Activated T-cell treated with anti-CD3 and anti-CD28 coated beads for 48 hours (primary cell): ENCODE measurements around the gene TIFAB.

Source experiments
- DNase-seq: peaks from one replicate; pipeline ENCODE4 v3.0.0-alpha.2; 2020; ENCODE audit warnings: low read depth

TIFAB gene

DNA sequence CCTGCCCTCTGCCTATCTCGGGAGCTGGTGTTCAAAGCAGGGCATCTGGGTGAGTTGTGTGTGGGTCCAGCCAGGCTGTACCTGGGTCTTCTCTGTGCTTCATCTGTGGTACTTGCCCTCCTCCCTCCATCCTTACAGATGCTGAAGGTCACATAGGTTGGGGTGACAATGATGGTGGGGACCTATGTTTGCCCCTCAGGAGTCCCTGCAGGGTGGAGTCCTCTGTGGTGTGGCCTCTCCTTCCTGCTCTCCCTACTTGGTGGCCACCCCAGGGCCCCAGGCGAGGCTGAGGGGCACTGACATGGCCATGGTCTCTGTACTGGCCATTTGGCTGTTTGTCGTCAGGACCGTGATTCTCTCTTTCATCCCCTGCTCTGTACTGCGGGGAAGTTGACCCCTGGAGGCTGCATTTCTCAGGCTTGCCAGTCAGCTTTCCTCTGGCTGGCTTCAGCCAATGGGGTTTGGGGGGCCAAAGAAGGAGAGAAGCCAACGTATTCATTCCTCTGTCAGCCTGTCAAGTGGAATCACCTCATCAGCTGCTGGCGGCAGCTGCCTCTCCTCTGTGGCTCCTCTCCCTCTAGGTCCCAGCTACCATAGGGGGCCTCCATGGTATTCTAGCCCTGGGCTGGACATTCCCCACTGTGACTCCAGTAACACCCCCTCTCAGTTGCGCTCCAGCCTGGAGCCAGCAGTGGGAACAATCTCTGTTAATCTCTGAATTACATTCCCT is 9.6 kb downstream of the TIFAB start:
- no peak for DNase-seq

DNA sequence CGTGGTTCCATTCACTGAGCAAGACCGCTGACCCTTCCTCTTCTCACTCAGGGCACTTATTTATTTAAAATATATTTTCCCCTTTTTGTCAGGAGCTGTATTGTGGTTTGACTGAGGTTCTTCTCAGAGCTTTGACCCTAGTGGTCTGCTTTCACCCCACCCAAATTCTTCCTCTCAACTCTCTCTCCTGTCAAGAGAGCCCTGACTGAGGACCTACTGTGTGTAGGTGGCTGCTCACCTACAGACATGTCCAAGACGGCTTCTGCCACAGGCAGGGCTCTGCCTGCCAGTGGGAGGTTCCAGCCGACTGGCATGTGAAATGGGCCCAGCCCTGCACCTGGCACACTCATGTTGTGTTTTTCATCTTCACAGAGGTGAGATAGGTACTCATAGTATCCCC is 10.2 kb downstream of the TIFAB start:
- DNase-seq, result no peak

- DNase-seq, result no peak
Observed at GRCh38 chr5:135441350-135441831, 10.8 kb downstream of the TIFAB start.

- DNase-seq, result no peak
Observed at GRCh38 chr5:135440916-135441315, 11.2 kb downstream of the TIFAB start.

DNA sequence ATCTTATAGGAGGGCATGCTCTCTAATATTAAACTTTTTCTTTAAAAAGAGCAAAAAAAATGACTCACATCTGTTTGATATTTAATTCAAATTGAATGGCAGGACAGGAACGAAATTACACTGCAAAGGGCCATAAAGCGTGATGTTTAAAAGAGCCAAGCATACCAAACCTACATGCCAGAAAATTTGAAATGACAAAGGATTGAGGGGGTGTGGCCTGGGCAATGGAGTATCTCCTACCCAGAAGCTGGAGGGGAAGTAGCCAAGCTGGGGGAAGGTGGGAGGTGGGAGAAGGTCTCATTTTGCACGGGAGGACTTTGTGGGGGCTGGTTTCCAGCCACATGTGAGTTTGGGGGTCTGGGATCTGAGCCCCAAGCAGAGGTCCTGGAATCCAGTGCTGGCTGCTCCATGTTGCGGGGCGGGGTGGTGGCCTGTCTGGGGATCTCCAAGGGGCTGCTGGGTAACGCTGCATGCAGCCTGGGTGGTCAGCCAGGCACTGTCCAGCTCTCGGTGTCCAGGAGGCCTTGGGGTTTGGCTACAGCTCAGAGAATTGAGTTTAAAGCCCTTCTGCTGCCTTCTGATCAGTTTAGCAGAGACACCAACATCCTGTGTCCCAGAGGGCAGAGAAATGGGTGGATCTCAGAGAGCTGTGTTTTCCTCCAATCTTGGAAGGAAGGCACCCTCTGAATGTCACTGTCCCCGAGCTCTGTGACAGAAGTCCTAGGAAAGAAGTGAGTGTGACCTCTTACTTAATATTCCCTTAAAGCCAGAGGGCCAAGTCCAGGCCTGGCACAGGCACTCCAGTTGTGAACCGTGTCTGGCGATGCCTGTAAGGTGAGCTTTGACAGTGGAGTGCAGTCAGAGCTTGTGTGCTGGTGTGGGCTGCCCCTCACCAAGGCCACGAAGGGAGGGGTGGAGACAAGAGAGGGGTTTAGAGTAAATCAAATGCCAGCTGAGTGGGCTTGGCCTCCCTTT is 12.6 kb downstream of the TIFAB start:
- no peak for DNase-seq

GRCh38 chr5:135438636-135439221 is 13.4 kb downstream of the TIFAB start:
- no peak for DNase-seq

DNA sequence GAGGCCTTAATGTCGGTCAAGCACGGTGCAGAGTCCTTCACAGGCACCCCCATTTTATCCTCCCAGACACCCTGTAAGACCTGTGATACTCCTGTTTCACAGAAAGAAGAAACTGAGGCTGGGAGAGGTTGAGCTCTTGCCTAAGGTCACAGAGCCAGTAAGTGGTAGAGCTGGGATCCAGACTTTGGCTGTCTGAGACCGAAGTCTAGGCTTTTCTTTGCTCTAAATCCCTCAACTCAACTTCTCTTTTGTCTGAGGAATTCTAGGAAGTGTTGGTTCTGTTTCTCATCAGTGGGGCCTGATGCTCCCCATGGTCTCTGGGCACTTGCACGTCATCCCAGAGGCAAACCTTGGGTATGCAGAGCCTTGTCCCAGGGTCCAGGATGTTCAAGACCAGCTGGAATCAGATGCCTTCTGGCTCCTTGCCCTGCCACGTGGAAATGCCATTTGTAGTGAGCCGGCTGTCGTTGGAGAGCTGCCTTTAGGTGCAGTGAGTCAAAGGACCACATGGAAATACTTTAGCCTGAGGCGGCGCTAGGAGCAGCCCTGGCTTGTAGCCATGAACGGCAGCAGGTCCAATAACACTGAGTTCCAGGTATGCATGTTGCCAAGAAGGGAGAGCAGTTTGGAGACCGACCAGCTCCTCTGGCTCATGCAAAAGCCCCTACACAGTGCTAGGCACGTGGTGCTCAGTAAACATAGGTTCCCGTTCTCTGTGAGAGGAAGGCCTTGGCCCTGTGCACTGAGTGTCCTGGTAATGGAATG is 14.2 kb downstream of the TIFAB start:
- no peak for DNase-seq

GRCh38 chr5:135437422-135437795 is 14.7 kb downstream of the TIFAB start:
- no peak for DNase-seq

DNA sequence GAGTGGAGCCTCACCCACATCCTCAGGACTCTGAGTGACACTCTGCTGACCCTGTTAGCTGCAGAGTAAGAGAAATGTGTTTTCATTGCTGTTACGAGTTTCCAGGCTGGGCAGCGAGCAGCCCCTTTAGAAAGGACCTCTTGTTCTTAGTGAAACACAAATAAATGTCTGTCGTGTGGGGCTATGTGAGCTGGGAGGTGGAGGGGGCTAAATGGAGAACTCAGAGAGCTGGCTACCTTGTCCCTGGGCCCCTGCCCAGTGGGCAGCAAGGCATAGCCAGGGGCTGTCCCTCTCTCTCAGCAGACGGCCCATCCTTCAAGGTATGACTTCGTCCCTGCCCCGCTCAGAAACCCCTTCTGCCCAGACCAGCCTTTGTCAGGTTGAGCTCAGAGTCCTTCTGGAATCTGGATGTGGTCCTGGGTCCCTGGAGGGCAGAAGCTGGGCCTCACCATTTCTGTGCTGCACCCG is 15.2 kb downstream of the TIFAB start:
- no peak for DNase-seq

DNA sequence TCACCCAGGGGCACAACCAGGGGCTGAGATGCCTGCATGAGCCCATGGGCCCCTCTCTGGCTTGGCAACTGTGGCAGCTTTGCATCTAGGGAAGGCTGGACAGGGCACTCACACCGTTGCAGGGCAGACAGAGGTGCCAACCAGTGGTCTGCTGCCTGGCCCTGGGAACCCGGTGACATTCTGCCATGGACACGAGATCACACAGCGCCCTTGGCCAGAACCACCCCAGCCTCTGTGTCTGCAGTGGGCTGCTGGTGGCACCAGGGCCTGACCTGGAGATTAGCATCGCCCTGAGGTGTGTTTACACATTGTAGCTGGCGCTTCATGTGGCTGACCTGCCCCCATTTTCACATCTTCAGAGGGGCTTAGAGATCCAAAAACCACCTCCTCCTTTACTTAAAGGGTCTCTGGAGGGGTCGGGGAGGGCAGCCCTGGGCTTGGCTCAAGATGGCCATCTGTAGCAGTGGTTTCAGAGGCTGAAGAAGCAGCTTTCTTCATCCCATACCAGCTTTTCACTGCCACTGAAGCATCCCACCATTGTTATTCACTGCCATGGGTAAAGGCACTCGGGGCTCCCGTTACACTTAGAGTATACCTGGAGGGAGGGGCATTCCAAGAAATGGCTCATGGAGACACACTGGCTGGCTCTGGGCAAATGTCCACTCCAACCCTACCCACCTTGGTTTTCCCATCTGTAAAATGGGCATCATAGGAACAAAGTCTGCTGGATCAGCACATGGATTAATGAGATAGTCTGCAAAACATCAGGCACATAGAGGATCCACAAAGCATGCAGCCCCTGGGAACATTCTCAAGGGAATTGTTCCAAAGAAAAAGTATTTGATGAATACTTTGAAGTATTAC is 16.5 kb downstream of the TIFAB start:
- no peak for DNase-seq

GRCh38 chr5:135434591-135435466 is 17.3 kb downstream of the TIFAB start:
- no peak for DNase-seq

DNA sequence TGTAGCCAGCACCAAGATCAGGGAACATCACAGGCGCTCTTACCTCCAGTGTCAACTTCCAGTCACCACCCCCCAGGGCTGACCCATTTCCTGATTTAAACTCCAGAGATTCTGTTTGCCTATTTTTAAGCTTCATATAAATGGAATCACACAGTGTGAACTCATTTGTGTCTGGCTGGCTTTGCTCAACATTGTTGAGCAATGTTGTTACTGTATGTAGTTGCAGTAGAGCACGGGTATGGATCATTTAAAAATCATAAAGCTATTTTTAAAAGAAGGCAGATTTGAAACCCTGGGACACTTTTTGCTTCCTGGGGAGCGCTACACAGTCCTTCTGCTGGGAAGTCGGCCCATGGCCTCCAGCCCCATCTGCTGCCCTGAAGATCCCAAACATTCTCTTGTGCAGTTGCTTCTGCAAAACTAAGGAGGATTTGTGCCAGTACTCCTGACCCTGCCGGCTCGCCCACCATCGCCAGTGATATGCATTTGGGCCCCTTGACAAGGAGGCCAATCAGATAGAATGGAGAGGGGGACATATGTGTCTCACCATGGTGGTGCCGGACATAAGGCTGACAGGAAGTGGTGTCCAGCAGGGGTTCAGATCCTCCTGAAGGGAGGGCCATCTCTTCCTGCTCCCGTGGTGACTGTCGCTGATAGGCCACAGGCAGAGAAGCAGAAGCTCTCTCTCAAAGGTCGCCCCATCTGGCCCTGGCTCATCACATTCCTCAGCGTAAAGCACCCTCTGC is 18.3 kb downstream of the TIFAB start:
- no peak for DNase-seq

GRCh38 chr5:135432113-135432512 is 20.0 kb downstream of the TIFAB start:
- DNase-seq, result no peak

DNA sequence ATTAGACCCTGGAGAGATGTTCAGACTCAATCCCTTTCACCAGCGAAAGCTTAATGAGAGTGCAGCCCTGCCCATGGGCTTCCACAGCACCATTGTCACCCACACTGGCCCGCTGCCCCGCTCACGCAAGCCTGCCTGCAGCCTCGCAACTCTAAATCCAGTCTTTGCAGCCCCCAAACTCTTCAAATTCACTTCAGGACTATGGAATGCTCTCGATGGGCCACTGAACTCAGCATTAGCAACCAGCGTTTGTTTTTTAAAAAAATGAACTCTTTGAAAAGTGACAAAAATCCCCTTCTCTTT is 22.1 kb downstream of the TIFAB start:
- DNase-seq, result no peak

GRCh38 chr5:135429301-135430134 is 22.6 kb downstream of the TIFAB start:
- no peak for DNase-seq

GRCh38 chr5:135428586-135428985 is 23.6 kb downstream of the TIFAB start:
- DNase-seq, result no peak

- DNase-seq, result no peak
Observed at GRCh38 chr5:135426102-135427082, 25.8 kb downstream of the TIFAB start.
